Astrocyte of the cerebellum (primary cell): ENCODE data around the gene KIR3DL3.
"Not testable (repeated sequence)": the region's sequence is repeated elsewhere in the genome, so short reads cannot be mapped to it uniquely, and the experiment has no call there.

Source experiments
- DNase-seq: peaks from one replicate; pipeline ENCODE4 v3.0.0-alpha.2; 2011; ENCODE audit warnings: low read depth
- H3K4me3 ChIP-seq: 2 replicates; pipeline ENCODE4 v1.5.1; 2011; ENCODE audit warnings: mild to moderate bottlenecking, low read depth, low read length, moderate library complexity
- CTCF ChIP-seq: IDR thresholded peaks from 2 replicates; pipeline ENCODE4 v1.5.1; 2012; ENCODE audit warnings: low read length, low read depth, moderate library complexity, mild to moderate bottlenecking; ENCODE audit errors: missing control alignments
- in situ Hi-C: cut with HindIII; loops from 2 replicates; pipeline ENCODE4 v1.10.0; 2017; ENCODE audit warnings: low sequenced_read_pairs

Gene KIR3DL3

DNA sequence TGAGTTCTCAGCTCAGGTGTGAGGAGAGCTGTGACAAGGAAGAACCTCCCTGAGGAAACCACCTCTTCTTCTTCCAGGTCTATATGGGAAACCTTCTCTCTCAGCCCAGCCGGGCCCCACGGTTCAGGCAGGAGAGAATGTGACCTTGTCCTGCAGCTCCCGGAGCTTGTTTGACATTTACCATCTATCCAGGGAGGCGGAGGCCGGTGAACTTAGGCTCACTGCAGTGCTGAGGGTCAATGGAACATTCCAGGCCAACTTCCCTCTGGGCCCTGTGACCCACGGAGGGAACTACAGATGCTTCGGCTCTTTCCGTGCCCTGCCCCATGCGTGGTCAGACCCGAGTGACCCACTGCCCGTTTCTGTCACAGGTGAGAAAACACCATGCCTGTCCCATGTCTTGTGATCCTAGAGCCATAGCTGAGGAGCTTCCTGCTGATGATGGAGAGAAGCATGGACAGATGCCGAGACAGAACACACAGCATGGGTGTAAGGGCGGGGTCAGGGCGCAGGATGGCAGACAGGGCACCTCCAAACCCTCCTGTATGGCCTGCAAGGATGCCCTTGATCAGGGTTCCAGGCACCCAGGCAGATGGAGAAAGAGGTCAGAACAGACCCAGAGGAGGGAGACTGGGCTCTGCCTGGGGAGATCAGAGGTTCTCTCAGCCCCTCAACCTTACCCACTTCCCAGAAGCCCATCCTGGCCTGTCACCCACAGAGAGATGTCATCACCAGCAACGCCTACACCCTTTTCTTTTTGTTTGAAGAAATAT lies 5.4 kb downstream of the KIR3DL3 start:
- TF ChIP-seq CTCF: no peak
- H3K4me3 ChIP-seq: no peak overlapping the region
- in situ Hi-C loops: no loop called here
- DNase-seq: no peak

DNA sequence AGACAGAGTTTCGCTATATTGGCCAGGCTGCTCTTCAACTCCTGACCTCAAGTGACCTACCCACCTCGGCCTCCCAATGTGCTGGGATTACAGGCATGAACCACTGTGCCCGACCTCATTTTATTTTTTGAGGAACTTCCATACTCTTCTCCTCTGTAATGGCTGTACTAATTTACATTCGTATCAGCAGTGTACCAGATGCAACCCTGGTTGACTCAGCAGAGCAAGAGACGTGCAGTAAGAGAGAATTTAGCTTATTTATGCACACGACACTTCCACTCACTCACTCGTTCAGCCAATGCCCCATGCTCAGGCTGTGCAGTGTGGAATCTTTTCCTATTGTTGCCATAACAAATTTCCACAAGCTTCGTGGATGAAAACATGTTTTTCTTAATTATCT lies 6.9 kb downstream of the KIR3DL3 start:
- TF ChIP-seq CTCF: no peak
- in situ Hi-C loops: no loop called here
- no peak for DNase-seq
- H3K4me3 ChIP-seq: no peak overlapping the region

- DNase-seq, in situ Hi-C loops, H3K4me3 ChIP-seq: not testable (repeated sequence)
Measured at GRCh38 chr19:54738306-54738705, 14.1 kb downstream of the KIR3DL3 start, which contains the start of gene KIR2DL3. KIR2DL3 (plus strand) TSS chr19:54738513; CDS start chr19:54738546, 33 bp downstream.

- in situ Hi-C loops: no loop called here
- DNase-seq: no peak
- H3K4me3 ChIP-seq: no peak overlapping the region
- TF ChIP-seq CTCF: no peak
Measured at GRCh38 chr19:54738715-54739114, 14.5 kb downstream of the KIR3DL3 start.

DNA sequence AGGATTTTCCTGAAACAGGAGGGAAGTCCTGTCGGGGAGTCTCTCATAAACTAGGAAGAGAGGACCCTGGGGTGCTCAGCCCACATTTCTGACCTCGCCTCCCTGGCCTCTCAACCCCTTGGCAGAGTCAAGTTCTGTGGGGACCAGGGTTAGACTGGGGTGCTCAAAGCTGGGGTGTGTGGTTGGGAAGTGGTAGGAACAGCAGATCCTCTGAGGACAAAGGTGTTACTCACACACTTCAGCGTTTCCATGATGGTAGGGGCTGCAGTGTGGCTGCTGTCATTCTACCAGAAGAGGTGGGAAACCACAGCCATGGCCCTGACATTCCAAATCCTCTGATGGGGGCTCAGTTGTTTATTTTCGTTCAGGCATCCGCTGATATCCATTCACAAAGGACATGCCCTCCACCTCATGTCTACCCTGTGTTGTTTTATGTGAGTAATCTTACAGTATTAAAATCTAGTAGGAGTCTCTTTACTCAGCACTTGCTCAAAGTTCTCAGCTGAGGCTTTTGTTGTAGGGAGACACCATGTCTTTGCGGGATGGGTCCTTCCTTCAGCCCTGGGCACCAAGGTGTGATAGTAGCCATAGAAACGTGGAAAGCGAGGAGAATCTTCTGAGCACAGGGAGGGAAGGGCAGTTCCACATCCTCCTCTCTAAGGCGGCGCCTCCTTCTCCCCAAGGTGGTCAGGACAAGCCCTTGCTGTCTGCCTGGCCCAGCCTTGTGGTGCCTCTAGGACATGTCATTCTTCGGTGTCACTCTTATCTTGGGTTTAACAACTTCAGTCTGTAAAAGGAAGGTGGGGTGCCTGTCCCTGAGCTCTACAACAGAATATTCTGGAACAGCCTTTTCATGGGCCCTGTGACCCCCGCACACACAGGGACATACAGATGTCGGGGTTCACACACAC lies 15.6 kb downstream of the KIR3DL3 start:
- in situ Hi-C loops: no loop called here
- DNase-seq: no peak
- H3K4me3 ChIP-seq: no peak overlapping the region
- TF ChIP-seq CTCF: no peak

DNA sequence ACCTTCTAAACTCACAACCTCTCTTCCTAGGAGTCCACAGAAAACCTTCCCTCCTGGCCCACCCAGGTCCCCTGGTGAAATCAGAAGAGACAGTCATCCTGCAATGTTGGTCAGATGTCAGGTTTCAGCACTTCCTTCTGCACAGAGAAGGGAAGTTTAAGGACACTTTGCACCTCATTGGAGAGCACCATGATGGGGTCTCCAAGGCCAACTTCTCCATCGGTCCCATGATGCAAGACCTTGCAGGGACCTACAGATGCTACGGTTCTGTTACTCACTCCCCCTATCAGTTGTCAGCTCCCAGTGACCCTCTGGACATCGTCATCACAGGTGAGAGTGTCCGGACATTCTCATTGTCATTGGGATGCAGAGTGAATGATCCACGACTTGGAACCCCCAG lies 17.7 kb downstream of the KIR3DL3 start:
- in situ Hi-C loops, DNase-seq, H3K4me3 ChIP-seq: not testable (repeated sequence)

- DNase-seq, H3K4me3 ChIP-seq, in situ Hi-C loops: not testable (repeated sequence)
Measured at GRCh38 chr19:54744080-54744479, 19.8 kb downstream of the KIR3DL3 start.

DNA sequence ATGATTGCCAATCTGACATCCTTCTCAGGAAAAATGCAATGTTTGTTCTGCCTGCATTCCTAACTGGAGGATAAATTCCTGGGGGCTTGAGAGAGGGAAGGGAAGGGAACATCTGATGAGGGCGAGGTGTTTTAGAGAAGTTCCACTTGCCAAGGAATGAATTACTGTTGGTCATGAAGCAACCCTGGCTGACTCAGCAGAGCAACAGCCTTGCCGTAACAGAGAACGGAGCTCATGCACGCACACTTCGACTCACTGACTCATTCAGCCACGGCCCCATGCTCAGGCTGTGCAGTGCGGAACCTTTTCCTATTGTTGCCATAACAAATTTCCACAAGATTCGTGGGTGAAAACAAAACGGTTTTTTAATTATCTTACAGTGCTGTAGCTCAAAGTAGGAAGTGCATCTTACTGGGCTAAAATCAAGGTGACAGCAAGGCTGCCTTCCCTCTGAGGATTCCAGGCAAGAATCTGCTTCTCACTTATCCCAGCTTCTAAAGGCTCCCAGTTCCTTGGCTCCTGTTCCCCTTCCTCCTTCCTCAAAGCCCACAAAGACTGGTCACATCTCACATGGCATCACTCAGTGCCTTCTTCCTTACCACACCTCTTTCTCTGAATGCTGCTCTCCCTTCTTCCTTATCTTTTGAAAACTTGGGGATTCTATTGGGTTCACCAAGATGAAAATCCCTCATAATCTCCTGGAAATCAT lies 23.5 kb downstream of the KIR3DL3 start:
- DNase-seq, in situ Hi-C loops, H3K4me3 ChIP-seq: not testable (repeated sequence)

- H3K4me3 ChIP-seq, DNase-seq, in situ Hi-C loops: not testable (repeated sequence)
Measured at GRCh38 chr19:54750276-54750675, 26.0 kb downstream of the KIR3DL3 start.

DNA sequence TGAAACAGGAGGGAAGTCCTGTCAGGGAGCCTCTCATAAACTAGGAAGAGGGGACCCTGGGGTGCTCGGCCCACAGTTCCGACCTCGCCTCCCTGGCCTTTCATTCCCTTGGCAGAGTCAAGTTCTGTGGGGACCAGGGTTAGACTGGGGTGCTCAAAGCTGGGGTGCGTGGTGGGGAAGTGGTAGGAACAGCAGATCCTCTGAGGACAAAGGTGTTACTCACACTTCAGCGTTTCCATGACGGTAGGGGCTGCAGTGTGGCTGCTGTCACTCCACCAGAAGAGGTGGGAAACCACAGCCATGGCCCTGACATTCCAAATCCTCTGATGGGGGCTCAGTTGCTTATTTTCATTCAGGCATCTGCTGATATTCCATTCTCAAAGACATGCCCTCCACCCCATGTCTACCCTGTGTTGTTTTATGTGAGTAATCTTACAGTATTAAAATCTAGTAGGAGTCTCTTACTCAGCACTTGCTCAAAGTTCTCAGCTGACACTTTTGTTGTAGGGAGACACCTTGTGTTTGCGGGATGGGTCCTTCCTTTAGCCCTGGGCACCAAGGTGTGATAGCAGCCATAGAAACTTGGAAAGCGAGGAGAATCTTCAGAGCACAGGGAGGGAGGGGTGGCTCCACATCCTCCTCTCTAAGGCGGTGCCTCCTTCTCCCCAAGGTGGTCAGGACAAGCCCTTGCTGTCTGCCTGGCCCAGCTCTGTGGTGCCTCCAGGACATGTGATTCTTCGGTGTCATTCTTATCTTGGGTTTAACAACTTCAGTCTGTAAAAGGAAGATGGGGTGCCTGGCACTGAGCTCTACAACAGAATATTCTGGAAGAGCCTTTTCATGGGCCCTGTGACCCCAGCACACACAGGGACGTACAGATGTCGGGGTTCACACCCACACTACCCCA lies 32.2 kb downstream of the KIR3DL3 start:
- DNase-seq, H3K4me3 ChIP-seq, in situ Hi-C loops: not testable (repeated sequence)

DNA sequence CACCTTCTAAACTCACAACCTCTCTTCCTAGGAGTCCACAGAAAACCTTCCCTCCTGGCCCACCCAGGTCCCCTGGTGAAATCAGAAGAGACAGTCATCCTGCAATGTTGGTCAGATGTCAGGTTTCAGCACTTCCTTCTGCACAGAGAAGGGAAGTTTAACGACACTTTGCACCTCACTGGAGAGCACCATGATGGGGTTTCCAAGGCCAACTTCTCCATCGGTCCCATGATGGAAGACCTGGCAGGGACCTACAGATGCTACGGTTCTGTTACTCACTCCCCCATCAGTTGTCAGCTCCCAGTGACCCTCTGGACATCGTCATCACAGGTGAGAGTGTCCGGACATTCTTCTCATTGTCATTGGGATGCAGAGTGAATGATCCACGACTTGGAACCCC lies 34.3 kb downstream of the KIR3DL3 start:
- in situ Hi-C loops, H3K4me3 ChIP-seq, DNase-seq: not testable (repeated sequence)
